ENCODE measurements around the gene PTH1R.

The PTH1R gene

GRCh38 chr3:46861605-46862368 lies 15.7 kb upstream of the PTH1R start:
- Histone ChIP-seq H2BK120ac (ENCODE audit: low read depth, low read length) (no peak overlapping the region), H3K4me3 (ENCODE audit: insufficient read depth in 1 of 2, low read depth in 1 of 2, low read length in 2 of 2) (no peak overlapping the region), H3K27ac (ENCODE audit: low read length, poor library complexity, severe bottlenecking) (no peak overlapping the region), H2BK12ac (ENCODE audit: low read length in 2 of 2) (no peak overlapping the region), H3K36me3 (ENCODE audit: control insufficient read depth in 1 of 2, insufficient read depth in 2 of 2, low read depth in 1 of 2, low read length in 2 of 2) (no peaks in the 10 kb centered on the region), H3K79me1 (replicated peaks; ENCODE audit: low read length, poor library complexity, severe bottlenecking) (no peaks in the 10 kb centered on the region), H3K4me2 (ENCODE audit: low read length, poor library complexity, severe bottlenecking) (no peak overlapping the region), H3K9me3 (ENCODE audit: control insufficient read depth, low read length) (no peaks in the 10 kb centered on the region), H2BK5ac (ENCODE audit: low read depth, low read length, poor library complexity, severe bottlenecking) (no peak overlapping the region), H3K18ac (ENCODE audit: low read depth in 1 of 2, low read length in 2 of 2) (no peak overlapping the region), H2AK5ac (ENCODE audit: low read length, severe bottlenecking) (no peak overlapping the region), H3K9ac (ENCODE audit: low read length) (no peak overlapping the region), H3K23ac (ENCODE audit: low read length in 2 of 2) (no peak overlapping the region), H4K91ac (ENCODE audit: low read length) (no peak overlapping the region), H3K14ac (ENCODE audit: low read length in 2 of 2) (no peak overlapping the region), H2BK15ac (ENCODE audit: low read depth, poor library complexity, severe bottlenecking) (no peak overlapping the region), H4K8ac (ENCODE audit: low read length) (no peak overlapping the region), H2AFZ (ENCODE audit: low read depth, low read length) (no peak overlapping the region), H3K27me3 (ENCODE audit: control insufficient read depth in 1 of 2, insufficient read depth in 1 of 2, low read length in 2 of 2) (peaks cover 45 to 52% of the 10 kb centered on the region in 2 experiments), H3K4ac (ENCODE audit: low read depth in 1 of 2, low read length in 2 of 2) (no peak overlapping the region), H3K4me1 (ENCODE audit: control insufficient read depth, insufficient read depth, low read depth, low read length) (no peaks in the 10 kb centered on the region)
- 85% methylated on average over 9 of the region's 12 CpGs for WGBS
- DNase-seq, result no peak

- H3K4me3 ChIP-seq (ENCODE audit: insufficient read depth in 1 of 2, low read depth in 1 of 2, low read length in 2 of 2), result no peak overlapping the region
- H3K14ac ChIP-seq (ENCODE audit: low read length in 2 of 2), result no peak overlapping the region
- no peak overlapping the region for H4K91ac ChIP-seq (ENCODE audit: low read length)
- H3K9ac ChIP-seq (ENCODE audit: low read length), result no peak overlapping the region
- no peak overlapping the region for H2BK12ac ChIP-seq (ENCODE audit: low read length in 2 of 2)
- 83% methylated on average over 6 of the region's 7 CpGs for WGBS
- H3K18ac ChIP-seq (ENCODE audit: low read depth in 1 of 2, low read length in 2 of 2), result no peak overlapping the region
- no peak overlapping the region for H4K8ac ChIP-seq (ENCODE audit: low read length)
- H2BK5ac ChIP-seq (ENCODE audit: low read depth, low read length, poor library complexity, severe bottlenecking), result no peak overlapping the region
- no peak overlapping the region for H2BK15ac ChIP-seq (ENCODE audit: low read depth, poor library complexity, severe bottlenecking)
- no peak overlapping the region for H2BK120ac ChIP-seq (ENCODE audit: low read depth, low read length)
- no peaks in the 10 kb centered on the region for H3K36me3 ChIP-seq (ENCODE audit: control insufficient read depth in 1 of 2, insufficient read depth in 2 of 2, low read depth in 1 of 2, low read length in 2 of 2)
- H3K4me2 ChIP-seq (ENCODE audit: low read length, poor library complexity, severe bottlenecking), result no peak overlapping the region
- peaks cover under 1% of the 10 kb centered on the region for H3K4me1 ChIP-seq (ENCODE audit: control insufficient read depth, insufficient read depth, low read depth, low read length)
- DNase-seq, result no peak
- H3K9me3 ChIP-seq (ENCODE audit: control insufficient read depth, low read length), result no peaks in the 10 kb centered on the region
- H3K79me1 ChIP-seq (replicated peaks; ENCODE audit: low read length, poor library complexity, severe bottlenecking), result no peaks in the 10 kb centered on the region
- no peak overlapping the region for H3K4ac ChIP-seq (ENCODE audit: low read depth in 1 of 2, low read length in 2 of 2)
- no peak overlapping the region for H3K23ac ChIP-seq (ENCODE audit: low read length in 2 of 2)
- H2AK5ac ChIP-seq (ENCODE audit: low read length, severe bottlenecking), result no peak overlapping the region
- H3K27ac ChIP-seq (ENCODE audit: low read length, poor library complexity, severe bottlenecking), result no peak overlapping the region
- H2AFZ ChIP-seq (ENCODE audit: low read depth, low read length), result no peak overlapping the region
- H3K27me3 ChIP-seq (ENCODE audit: control insufficient read depth in 1 of 2, insufficient read depth in 1 of 2, low read length in 2 of 2), result peaks cover 43 to 45% of the 10 kb centered on the region in 2 experiments
Measured at GRCh38 chr3:46862369-46863025, 15.0 kb upstream of the PTH1R start.

GRCh38 chr3:46863261-46863782 lies 14.2 kb upstream of the PTH1R start, which contains the start of gene MYL3:
Gene MYL3 (minus strand): TSS chr3:46863444. CDS start chr3:46863390, 54 bp downstream.
- no peaks in the 10 kb centered on the region for H3K9me3 ChIP-seq (ENCODE audit: control insufficient read depth, low read length)
- H3K27me3 ChIP-seq (ENCODE audit: control insufficient read depth in 1 of 2, insufficient read depth in 1 of 2, low read length in 2 of 2), result peaks cover 35 to 37% of the 10 kb centered on the region in 2 experiments
- H3K27ac ChIP-seq (ENCODE audit: low read length, poor library complexity, severe bottlenecking), result no peak within 1 kb of the TSS
- no peak within 1 kb of the TSS for H2AK5ac ChIP-seq (ENCODE audit: low read length, severe bottlenecking)
- no peak within 1 kb of the TSS for H2BK12ac ChIP-seq (ENCODE audit: low read length in 2 of 2)
- H3K14ac ChIP-seq (ENCODE audit: low read length in 2 of 2), result peak within 1 kb of the TSS in 1 of 2 experiments; percentile 39
- no peak within 1 kb of the TSS for H2BK120ac ChIP-seq (ENCODE audit: low read depth, low read length)
- 86% methylated on average over 5 of the region's 7 CpGs for WGBS
- no peak within 1 kb of the TSS for H3K18ac ChIP-seq (ENCODE audit: low read depth in 1 of 2, low read length in 2 of 2)
- H3K9ac ChIP-seq (ENCODE audit: low read length), result no peak within 1 kb of the TSS
- no peak within 1 kb of the TSS for H2AFZ ChIP-seq (ENCODE audit: low read depth, low read length)
- H3K4ac ChIP-seq (ENCODE audit: low read depth in 1 of 2, low read length in 2 of 2), result no peak within 1 kb of the TSS
- H3K4me2 ChIP-seq (ENCODE audit: low read length, poor library complexity, severe bottlenecking), result no peak within 1 kb of the TSS
- H3K79me1 ChIP-seq (replicated peaks; ENCODE audit: low read length, poor library complexity, severe bottlenecking), result no peaks in the 10 kb centered on the region
- no peak within 1 kb of the TSS for H3K4me3 ChIP-seq (ENCODE audit: insufficient read depth in 1 of 2, low read depth in 1 of 2, low read length in 2 of 2)
- no peak within 1 kb of the TSS for H2BK15ac ChIP-seq (ENCODE audit: low read depth, poor library complexity, severe bottlenecking)
- H3K36me3 ChIP-seq (ENCODE audit: control insufficient read depth in 1 of 2, insufficient read depth in 2 of 2, low read depth in 1 of 2, low read length in 2 of 2), result no peaks in the 10 kb centered on the region
- H4K91ac ChIP-seq (ENCODE audit: low read length), result peak within 1 kb of the TSS; percentile 29
- no peak within 1 kb of the TSS for H2BK5ac ChIP-seq (ENCODE audit: low read depth, low read length, poor library complexity, severe bottlenecking)
- no peak within 1 kb of the TSS for H4K8ac ChIP-seq (ENCODE audit: low read length)
- DNase-seq, result no peak
- no peak within 1 kb of the TSS for H3K23ac ChIP-seq (ENCODE audit: low read length in 2 of 2)
- peaks cover 2% of the 10 kb centered on the region for H3K4me1 ChIP-seq (ENCODE audit: control insufficient read depth, insufficient read depth, low read depth, low read length)

All from mesenchymal stem cell (in vitro differentiated cells and primary cell).